GM12878 (cell line): ENCODE data around the gene DNAJB5. TPM values are rescaled to one million over a fixed set of nuclear protein-coding genes. Genes with fewer than 3 reads are reported as not detected.

Experiments
- ATF7 ChIP-seq: fragments of 450-650 bp; IDR thresholded peaks from 2 replicates; pipeline ENCODE4 v1.6.1; 2016; ENCODE audit warnings: low read depth, mild to moderate bottlenecking
- BCL11A ChIP-seq: IDR thresholded peaks from 2 replicates; pipeline ENCODE4 v1.6.1; 2011; ENCODE audit warnings: low read depth, low read length
- CEBPZ ChIP-seq: fragments of 150-350 bp; IDR thresholded peaks from 2 replicates; pipeline ENCODE4 v1.6.1; 2016; ENCODE audit warnings: low read depth, low read length
- ESRRA ChIP-seq: IDR thresholded peaks from 2 replicates; pipeline ENCODE4 v1.6.1; 2012; ENCODE audit warnings: mild to moderate bottlenecking, low read length, improper control_type of control experiment
- GABPA ChIP-seq: IDR thresholded peaks from 2 replicates; pipeline ENCODE4 v1.6.1; 2014; ENCODE audit warnings: antibody characterized with exemption, low read depth, mild to moderate bottlenecking, inconsistent platforms
- GATAD2B ChIP-seq: fragments of 450-650 bp; conservative IDR thresholded peaks from 2 replicates; pipeline ENCODE4 v1.6.1; 2017; ENCODE audit warnings: low read depth, mild to moderate bottlenecking, moderate library complexity
- IRF5 ChIP-seq: fragments of 450-650 bp; IDR thresholded peaks from 2 replicates; pipeline ENCODE4 v1.6.1; 2017; ENCODE audit warnings: borderline replicate concordance
- KDM1A ChIP-seq: fragments of 200-600 bp; sonication (generic); IDR thresholded peaks from 2 replicates; pipeline ENCODE4 v1.6.1; 2016; ENCODE audit warnings: borderline replicate concordance
- PBX3 ChIP-seq: IDR thresholded peaks from 2 replicates; pipeline ENCODE4 v1.6.1; 2011; ENCODE audit warnings: mild to moderate bottlenecking, low read depth, low read length, moderate library complexity; ENCODE audit not compliant: insufficient replicate concordance
- POLR2A ChIP-seq: IDR thresholded peaks from 2 replicates; pipeline ENCODE4 v1.6.1; 2011; ENCODE audit warnings: low read depth, mild to moderate bottlenecking, low read length
- RELA ChIP-seq: fragments of 450-650 bp; IDR thresholded peaks from 2 replicates; pipeline ENCODE4 v1.8.0; 2014; ENCODE audit warnings: borderline replicate concordance; ENCODE audit not compliant: partially characterized antibody
- SMARCA5 ChIP-seq: fragments of 450-650 bp; IDR thresholded peaks from 2 replicates; pipeline ENCODE4 v1.6.1; 2017; ENCODE audit warnings: mild to moderate bottlenecking
- SREBF1 ChIP-seq: IDR thresholded peaks from 2 replicates; pipeline ENCODE4 v1.6.1; 2012; ENCODE audit warnings: mild to moderate bottlenecking, low read length
- USF2 ChIP-seq: IDR thresholded peaks from 2 replicates; pipeline ENCODE4 v1.6.1; 2011; ENCODE audit warnings: low read depth, low read length, improper control_type of control experiment, borderline replicate concordance
- ZBTB40 ChIP-seq: fragments of 450-650 bp; IDR thresholded peaks from 2 replicates; pipeline ENCODE4 v1.6.1; 2016; ENCODE audit warnings: mild to moderate bottlenecking, moderate library complexity, borderline replicate concordance
- polyA plus RNA-seq, 11 experiments: library from polyadenylated mRNA; depleted of rRNA in 4 of 11; unstranded in 6 of 11; stranded (reverse) in 5 of 11; fragments of >200 nt; fragmentation: Nextera tagmentation in 4 of 11; fragmentation: Illumina TruSeq in 1 of 11; extraction: Ambion mirVana in 4 of 11; extraction: Trizol in 1 of 11; gene quantifications; 1 replicate in 1 of 11; 2 replicates in 10 of 11; pipeline versions ENCODE4 v1.2.1 to v1.2.3, GENCODE V29; 2011 to 2016; ENCODE audit warnings: inconsistent platforms in 2 of 11, missing spikeins in 2 of 11, low read depth in 1 of 11
- total RNA-seq, 4 experiments: library from RNA; depleted of rRNA in 3 of 4; stranded (reverse); fragments of >200 nt in 3 of 4; fragmentation: Illumina TruSeq in 1 of 4; extraction: Trizol in 1 of 4; gene quantifications; 2 replicates each; pipeline versions ENCODE4 v1.2.1 to v1.2.3, GENCODE V29; 2013 to 2021

DNAJB5 gene
- total and polyA plus RNA-seq, 10 of the 15 experiments (the other 5 are each of a cell fraction or from before 2014, with no cell fraction given) = 0.92 to 13.3 (median 6.8) TPM

GRCh38 chr9:34993502-34994259, 4.1 kb downstream of the DNAJB5 start (continued):
- TF ChIP-seq SREBF1 (no peak), BCL11A (0 out of 2 replicates have a peak, but pooled peaks have one; percentile 17), ZBTB40 (no peak), KDM1A (no peak), SMARCA5 (no peak), GATAD2B (peak; percentile 59), PBX3 (no peak), IRF5 (no peak), ESRRA (no peak), CEBPZ (no peak), ATF7 (peak; percentile 65; the same call in 1 of the 2 replicates), RELA (no peak), USF2 (no peak), POLR2A (no peak), GABPA (no peak)
- TF ChIP-seq, all 136 proteins: peak for 18
